ENCODE data around the gene PRSS22.

DNA sequence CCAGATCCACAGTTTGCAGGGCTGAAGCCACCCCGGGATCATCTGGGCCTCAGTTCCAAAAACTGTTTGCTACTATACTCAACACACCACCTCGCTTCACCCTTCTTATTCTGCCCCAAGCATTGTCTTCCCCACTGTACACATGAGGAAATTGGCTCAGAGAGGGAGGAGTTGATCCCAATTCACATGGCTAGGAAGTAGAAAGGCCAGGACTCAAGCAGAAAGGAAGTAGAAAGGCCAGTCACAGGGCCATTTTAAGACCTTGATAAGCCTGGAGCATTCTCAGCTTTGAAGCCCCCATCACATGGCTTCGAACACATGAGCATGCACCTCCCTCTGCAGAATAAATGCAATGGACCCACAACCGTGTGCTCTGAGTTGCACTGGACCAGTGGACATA, 7.7 kb upstream of the PRSS22 start:
- TF ChIP-seq POLR2A (IDR thresholded peaks at IDR 0.05), result no peak
- TF ChIP-seq, protein P1, sequence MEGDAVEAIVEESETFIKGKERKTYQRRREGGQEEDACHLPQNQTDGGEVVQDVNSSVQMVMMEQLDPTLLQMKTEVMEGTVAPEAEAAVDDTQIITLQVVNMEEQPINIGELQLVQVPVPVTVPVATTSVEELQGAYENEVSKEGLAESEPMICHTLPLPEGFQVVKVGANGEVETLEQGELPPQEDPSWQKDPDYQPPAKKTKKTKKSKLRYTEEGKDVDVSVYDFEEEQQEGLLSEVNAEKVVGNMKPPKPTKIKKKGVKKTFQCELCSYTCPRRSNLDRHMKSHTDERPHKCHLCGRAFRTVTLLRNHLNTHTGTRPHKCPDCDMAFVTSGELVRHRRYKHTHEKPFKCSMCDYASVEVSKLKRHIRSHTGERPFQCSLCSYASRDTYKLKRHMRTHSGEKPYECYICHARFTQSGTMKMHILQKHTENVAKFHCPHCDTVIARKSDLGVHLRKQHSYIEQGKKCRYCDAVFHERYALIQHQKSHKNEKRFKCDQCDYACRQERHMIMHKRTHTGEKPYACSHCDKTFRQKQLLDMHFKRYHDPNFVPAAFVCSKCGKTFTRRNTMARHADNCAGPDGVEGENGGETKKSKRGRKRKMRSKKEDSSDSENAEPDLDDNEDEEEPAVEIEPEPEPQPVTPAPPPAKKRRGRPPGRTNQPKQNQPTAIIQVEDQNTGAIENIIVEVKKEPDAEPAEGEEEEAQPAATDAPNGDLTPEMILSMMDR (IDR thresholded peaks at IDR 0.05), result no peak
